Left hindlimb (tissue), 1 donor: Measurements from ENCODE around the gene SNTA1.
"Not testable (repeated sequence)": the region's sequence is repeated elsewhere in the genome, so short reads cannot be mapped to it uniquely, and the experiment has no call there.

Source experiments
- DNase-seq: peaks from one replicate; pipeline ENCODE4 v3.0.0-alpha.2; 2018

The SNTA1 gene

DNA sequence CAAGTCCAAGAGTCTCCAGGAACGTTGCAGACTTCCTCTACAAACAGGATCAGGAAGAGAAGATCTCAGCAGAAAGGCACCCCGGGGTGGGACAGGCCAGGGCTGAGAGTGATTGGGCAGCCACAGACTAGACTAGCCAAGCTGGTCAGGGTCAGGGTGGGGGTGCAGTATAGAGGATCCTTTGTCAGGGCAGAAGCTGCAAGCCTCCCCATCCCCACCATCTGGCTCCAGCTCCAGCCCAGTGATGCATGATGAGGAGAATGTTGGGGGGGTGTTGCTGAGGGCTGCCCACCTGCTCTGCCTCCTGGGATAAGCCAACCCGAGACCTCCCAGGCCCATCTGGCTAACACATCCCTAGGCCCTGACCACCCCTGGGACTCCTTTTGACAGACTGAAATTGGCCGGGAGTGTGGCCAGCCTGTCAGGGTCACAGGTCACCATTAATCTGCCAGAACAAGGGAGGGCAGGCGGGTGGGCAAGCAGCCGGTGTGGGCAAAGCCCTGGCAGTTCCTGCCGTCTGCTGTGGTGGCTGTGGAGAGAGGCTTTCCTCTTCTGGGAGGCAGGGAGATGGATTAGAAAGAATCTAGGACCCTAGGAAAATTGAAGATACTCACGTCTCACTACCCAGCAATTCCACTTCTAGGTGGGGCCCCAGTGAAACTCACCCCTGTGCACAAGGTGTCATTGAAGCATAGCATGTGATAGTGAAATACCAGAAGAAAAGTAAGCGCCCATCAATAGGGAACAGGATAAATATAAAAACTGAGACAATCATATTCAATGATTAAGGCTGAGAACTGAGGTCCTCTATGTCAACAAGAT is 22.1 kb upstream of the SNTA1 start:
- peak; percentile 47 for DNase-seq

DNA sequence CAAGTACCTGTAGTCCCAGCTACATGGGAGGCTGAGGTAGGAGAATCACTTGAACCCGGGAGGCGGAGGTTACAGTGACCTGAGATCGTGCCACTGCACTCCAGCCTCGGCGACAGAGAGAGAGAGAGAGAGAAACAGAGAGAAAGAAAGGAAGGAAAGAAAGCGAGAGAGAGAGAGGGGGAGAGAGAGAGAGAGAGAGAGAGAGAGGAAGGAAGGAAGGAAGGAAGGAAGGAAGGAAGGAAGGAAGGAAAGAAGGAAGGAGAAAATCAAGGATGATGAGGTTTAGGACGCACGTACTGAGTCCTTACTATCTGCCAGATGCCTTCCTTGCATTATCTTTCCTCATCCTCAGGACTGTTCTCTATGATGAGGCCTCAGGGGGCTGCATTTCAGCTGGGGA is 21.2 kb upstream of the SNTA1 start:
- DNase-seq, result not testable (repeated sequence)

DNA sequence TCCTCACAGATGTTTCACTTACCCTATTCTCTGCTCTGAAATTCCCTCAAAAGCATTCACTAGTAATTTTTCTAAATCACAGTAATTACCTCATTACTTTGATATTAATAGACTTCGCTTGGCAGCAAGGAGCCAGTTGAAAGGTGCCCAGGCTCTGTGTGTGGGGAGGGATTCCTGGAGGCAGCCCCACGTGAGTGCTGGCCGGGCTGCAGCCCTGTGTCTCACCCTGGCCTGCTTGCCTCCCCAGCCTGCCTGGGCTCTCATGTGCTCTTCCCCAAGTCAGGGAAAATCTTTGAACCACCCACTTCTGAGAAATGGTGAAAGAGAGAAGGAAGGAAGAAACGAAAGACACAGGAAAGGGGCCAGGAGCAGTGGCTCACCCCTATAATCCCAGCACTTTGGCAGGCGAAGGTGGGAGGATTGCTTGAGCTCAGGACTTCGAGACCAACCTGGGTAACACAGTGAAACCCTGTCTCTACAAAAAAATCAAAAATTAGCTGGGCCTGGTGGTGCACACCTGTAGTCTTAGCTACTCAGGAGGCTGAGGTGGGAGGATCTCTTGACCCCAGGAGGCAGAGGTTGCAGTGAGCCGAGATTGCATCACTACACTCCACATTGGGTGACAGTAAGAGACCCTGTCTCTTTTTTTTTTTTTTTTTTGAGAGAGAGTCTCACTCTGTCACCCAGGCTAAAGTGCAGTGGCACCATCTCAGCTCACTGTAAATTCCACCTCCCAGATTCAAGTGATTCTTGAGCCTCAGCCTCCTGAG is 20.0 kb upstream of the SNTA1 start:
- no peak for DNase-seq

DNA sequence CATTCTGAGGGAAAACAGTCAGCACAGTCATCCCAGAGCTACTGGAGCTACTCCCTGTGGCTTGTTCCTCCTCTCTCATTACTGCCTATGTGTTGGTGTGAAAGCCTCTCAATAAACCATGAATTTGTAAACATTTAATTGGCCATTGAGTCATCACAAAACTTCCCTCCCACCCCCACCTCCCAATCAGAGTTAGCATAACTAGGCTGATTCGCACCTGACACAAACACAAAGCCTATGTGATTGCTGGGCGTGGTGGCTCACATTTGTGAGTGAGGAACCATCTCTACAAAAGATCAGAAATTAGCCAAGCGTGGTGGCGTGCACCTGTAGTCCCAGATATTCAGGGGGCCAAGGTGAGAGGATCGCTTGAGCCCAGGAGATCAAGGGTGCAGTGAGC is 17.1 kb upstream of the SNTA1 start:
- DNase-seq, result no peak

DNA sequence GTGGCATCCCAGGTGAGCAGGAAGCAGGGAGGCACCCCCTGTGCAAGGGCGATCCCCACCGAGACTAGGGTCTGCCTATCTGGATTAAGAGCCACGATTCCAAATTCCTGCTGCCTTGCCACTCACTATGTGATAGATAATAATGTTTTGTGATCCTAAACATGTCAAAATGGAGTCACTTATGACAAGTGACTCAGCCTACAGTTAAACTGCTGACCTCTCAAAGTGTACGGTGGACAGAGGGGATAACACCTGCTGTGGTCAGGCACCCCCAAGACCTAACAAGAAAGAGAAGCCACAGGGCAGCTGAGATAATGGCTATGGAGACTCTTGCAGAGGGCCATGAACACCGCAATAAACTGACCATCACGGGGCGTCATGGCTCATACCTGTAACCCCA is 16.0 kb upstream of the SNTA1 start:
- no peak for DNase-seq

DNA sequence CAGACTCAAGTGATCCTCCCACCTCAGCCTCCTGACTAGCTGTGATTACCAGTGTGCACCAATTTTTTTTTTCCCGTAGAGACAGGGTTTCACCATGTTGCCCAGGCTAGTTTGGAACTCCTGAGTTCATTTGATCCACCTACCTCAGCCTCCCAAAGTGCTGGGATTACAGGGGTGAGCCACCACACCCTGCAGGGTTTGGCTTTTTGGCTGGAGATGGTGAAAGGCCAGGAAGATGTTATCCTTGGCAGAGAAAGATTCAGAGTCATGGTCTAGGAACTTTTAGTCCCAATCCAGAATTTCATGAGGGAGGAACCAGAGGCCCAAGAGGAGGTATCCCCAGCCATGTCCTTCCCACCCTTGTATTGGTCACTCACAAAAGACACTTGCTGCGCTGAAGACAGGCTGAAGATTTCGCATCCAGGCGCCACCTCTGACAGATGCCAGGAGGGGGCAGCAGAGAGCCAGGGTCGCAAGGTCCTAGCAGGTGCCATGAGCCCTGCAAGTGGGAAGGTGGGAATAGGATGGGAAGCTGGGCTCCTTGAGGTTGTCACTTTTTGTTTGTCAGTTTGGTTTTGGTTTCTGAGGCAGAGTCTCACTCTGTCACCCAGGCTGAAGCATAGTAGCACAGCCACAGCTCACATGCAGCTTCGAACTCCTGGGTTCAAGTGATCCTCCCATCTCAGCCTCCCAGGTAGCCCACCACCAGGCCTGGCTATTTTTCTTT is 13.5 kb upstream of the SNTA1 start:
- peak; percentile 84 for DNase-seq

DNA sequence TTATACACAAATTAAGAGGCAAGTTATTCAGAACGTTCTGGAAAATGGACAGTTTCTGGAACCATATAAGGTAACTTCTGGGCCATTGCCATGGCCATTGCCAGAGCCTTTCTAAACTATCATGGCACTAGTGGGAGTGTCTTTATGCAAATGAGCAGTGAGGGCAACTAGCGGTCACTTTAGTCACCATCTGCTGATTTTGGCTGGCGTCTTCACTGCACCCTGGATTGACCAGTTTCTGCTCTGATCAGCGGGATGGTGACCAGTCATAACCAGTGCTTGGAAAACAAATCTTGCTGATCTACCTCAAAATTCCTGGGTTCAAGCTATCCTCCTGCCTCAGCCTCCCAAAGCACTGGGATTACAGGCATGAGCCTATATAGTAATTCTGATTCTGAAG is 7.3 kb upstream of the SNTA1 start:
- DNase-seq, result no peak

DNA sequence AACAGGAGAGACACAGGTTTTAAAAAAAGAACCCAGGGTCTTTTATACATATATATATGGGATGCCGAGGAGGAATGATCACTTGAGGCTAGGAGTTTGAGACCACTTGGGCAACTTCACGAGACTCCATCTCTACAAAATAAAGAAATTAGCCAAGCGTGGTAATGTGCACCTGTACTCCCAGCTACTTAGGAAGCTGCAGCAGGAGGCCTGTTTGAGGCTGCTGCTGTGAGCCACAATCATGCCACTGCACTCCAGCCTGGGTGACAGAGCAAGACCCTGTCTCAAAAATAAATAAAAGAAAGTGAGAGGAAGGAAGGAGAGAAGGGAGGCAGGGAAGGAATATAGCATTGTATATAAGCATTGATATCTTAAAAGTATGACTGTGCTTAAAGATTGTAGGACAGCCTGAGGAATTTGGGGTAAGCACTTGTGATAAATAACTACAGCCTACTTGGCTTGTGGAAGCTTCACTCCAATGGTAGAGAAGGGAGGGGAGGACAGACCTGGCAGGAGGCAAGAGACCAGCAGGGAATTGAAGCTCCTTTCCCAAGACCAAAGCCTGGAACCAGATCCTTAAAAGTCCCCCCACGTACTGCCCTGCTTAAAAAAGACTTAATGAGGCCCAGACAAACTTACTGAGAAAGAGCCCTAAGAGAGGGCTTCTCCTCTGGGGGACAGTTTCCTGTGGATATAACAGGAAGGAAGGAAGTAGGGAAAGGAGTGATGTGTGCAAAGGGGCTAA is 2.5 kb upstream of the SNTA1 start:
- no peak for DNase-seq

DNA sequence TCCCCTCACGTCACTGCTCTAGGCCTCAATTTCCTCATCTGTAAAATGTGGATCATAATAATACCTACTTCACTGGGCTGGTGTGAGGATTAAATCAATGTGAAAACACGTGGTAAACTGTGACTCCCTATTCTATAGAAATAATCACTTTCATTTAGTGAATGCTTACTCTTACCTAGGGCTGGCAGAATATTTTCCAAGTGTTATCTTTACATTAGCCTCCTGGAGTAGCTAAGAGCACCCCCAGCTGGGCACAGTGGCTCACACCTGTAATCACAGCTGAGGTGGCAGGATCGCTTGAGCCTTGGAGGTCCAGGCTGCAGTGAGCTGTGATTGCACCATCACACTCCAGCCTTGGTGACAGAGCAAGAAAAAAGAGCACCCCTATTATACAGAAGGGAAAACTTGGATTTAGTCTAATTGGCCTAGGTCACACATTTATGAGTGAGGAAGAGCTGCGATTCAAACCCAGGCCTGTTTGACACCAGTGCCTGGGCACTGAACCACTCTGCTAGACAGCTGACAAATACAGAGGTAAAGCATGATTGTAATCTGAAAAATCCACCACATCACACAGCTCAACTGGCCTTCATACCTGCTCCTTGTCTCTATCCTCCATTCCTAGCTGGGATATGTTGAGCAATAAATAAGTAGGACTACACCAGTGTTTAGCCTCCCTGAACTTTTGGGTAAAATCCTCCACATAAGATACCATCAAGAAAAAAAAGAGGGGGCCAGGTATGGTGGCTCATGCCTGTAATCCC is 1.4 kb upstream of the SNTA1 start:
- DNase-seq, result no peak

DNA sequence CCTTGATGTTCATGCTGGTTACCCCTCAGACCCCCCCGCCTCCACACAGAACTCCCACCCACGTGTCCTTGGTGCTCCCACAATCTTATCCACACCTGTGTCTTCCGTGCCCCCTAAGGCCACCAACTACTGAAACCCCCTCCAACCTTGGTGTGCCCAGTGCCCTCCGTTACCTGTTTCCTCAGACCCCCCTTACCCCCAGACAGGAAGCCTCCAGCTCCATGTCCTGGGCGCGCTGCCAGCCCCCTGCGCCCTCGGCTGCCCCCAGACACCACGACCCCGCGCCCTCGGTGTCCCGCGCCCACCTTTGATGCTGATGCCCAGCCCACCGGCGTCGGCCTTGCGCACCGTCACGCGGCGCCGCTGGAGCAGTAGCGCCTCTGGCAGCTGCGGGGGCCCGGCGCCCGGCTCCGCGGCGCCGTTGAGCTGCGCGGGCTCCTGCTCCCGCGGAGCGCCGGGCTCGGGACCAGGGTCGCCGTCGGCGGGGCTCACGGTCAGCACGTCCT is 504 bp downstream of the SNTA1 start:
- DNase-seq, result peak; percentile 42

DNA sequence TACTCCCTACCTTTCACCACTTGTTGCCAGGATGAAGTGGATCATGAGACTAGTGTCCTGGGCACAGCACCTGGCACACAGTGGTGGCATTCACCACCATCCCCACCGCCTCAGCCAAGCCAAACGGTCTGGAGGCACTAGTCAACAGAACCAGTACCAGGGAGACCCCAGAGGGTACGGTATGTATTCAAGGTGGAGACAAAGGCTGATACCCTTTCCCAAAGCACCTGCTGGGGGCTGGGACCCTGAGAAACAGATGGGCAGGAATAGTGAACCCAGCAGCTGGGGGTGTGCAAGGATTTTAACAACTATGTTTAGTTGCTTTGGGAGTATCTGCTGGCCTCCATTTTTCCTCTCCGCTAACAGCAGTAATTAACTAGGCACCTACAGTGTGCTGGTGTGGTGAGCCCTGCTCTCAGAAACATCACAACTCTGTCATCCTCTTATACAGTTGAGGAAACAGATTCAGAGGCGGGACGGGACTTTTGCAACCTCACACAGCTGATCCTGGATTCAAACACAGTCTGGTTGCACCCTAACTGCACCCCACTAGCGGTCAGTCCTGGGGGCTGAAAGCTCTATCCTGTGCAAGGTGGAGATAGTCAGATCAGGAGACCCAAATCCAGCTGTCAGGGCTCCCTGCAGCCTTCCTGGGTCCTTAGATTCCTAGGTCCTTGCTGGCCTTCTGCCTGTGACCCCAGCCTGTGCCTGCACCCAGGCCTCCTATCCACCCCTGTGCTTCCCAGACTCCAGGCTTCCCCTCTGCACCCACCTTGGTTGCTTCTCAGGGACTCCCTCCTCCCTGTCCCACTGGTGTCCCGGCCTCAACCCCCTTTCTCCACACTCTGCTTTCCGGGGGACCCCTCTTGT is 1.2 kb downstream of the SNTA1 start:
- DNase-seq, result no peak

DNA sequence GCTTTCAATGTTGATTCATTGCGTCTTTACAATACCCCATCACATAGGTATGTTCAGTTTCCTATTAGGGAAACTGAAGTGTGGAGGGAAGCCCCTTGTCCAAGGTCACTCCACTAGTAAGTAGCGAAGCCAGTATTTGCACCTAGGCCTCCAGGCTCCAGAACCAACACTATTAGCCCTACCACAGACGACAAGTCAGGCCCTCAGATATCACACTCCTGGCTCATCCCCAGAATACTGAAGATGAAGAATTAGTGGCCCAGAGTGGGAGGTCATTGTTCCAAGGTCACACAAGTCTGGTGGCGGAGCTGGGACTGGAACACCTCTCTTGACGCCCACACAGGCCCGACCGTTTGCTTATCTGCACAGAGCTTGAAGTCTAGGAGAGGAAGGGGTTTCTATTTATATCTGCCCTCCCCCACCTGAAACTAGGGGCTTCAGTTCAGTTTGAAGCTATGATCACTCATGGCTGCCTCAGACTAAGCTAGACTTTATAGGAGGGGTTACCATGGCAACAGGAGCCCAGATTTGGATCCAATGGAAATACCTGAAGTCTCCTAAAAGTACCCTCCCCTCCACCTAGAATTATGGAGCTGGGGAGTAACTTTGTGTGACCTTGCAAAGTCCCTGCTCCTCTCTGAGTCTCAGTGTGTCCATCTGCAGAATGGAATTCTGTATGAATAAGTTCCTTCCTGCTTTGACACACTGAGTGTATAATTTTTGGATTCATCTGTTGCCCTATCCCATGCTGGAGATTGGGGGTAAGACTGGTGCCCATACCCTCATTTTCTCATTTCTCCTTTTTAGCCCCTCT is 2.2 kb downstream of the SNTA1 start:
- no peak for DNase-seq

DNA sequence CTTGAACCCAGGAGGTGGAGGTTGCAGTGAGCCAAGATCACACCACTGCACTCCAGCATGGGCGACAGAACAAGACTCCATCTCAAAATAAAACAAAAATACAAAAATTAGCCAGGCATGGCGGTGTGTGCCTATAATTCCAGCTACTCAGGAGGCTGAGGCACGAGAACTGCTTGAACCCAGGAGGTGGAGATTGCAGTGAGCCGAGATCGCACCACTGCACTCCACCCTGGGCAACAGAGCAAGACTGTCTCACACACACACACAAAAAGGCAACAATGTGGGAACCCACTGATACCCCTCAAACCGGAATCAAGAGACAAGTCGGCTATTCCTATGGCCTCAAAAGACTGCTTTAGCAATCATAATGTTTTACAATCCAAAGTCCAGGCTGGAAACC is 3.0 kb downstream of the SNTA1 start:
- DNase-seq, result not testable (repeated sequence)

DNA sequence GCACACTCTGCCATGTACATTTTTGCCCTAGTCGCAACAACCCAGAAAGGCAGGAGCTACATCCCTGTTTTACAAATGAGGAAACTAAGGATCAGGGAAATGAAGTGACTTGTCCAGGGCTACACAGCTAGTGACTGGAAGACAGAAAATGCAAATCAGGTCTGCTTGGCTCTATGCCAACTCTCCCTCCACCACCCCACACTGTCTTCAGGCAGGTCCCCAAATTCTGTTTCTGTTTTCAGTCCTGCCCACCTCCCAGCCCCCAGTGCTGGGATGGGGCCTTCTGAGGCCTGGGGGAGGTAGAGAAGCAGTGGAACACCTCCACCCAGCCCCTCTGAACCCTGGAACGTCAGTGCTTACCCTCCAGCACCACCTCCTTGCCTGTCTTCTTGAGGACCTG is 5.1 kb downstream of the SNTA1 start:
- DNase-seq, result no peak

DNA sequence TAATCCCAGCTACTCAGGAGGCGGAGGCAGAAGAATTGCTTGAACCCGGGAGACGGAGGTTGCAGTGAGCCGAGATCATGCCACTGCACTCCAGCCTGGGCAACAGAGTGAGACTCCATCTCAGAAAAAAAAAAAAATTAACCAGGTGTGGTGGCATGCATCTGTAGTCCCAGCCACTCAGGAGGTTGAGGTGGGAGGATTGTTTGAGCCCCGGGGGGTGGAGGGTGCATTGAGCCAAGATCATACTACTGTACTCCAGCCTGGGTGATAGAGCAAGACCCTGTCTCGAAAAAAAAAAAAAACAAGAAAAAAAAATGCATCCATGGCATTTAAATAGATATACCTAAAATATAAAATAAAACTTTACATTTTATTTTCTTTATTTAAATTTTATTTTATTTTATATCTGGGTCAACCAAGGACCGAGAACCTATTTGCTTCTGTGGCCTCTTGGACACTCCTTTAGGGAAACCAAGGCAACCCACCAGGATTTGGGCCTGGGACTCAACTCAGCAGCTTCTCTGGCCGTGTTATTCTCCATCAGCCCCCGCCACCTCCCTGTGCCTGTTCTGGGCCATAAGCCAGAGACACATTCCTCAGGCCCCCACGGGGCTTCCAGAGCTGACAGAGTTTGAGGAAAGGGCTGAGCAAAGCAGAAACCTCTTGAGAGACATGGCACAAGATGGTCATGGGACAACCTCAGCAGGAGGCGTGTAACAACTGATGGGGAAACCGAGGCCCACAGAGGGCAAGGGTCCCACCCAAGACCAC is 6.2 kb downstream of the SNTA1 start:
- DNase-seq, result peak; percentile 78

DNA sequence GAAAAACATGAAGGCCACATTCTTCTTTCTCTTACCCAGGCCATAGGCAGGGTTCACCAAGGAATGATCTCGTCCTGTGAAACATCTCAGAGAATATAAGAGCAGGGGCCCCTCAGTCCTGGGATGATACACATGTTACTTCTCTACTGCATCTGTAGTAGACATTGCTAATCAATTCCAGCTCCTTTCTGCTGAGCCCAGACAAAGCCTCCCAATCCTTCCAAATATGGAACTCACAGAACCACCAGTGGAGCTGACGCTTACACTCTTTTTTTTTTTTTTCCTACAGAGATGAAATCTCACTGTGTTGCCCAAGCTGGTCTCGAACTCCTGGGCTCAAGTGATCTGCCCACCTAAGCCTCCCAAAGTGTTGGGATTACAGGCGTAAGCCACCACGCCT is 9.1 kb downstream of the SNTA1 start:
- DNase-seq, result no peak

DNA sequence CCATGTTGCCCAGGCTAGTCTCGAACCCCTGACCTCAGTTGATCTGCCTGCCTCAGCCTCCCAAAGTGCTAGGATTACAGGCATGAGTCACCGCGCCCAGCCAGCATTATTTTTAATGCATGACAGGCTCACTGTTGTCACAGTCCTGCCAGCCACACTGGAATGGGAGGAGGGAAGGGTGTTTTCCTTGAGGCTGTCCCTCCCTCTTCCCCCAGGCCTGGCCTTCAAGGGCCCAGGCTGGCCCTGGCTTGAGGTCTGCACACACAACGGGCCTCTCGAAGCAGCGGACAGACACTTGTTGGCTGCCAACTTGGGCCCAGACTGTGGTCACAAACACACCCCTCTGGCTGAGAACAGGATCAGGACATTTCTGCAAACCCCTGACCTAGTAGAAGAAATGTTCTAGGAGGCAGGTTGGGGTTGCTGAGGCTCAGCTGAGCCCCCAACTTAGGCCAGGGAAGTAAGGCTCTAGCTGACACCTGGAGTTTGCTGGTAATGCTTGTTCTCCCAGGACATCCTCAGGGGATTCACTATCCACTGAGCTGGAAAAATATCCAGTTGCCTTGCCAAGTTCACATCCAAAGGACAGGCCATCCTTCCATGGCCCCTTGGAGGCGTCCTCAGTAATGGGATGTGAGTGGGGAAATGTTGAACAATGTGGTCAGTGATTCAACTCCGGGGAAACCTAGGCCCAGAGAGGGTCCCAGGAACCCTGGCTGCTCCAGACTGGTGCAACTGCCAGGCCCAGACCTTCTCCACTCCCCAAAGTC is 9.9 kb downstream of the SNTA1 start:
- DNase-seq, result no peak

DNA sequence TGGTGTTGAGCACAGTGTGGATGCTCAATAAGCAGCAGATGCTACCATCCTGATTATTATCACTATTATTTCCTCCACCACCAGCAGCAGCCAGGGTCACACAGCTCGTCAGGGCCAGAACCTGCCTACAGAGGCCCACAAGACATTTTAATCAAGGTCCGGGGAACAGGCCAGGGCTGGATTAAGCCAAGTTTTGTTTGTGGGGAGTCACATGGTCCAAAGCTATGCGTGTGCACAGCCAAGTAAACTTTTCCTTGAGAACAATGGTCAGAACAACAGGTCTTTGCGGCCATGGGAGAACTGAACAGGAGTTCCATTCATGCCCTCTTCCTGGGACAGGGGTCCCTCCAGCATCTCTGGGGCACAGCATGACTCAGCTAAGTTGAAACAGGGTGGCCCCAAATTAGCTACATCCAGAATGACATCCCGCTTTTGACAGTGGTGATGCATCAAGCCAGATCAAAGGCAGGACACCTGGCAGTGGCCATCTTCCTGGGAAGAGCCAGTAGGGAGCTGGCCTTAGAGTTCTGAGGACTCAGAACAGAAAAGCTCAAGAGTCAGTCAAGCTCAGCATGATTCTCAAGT is 11.7 kb downstream of the SNTA1 start:
- no peak for DNase-seq
